Dedifferentiated amniotic fluid mesenchymal stem cell (primary cell): Measurements from ENCODE around the gene VOPP1.
"Not testable (repeated sequence)": the region's sequence is repeated elsewhere in the genome, so short reads cannot be mapped to it uniquely, and the experiment has no call there.

Source experiments
- DNase-seq: peaks from one replicate; pipeline ENCODE4 v3.0.0-alpha.2; 2016; ENCODE audit errors: extremely low spot score

VOPP1 gene

GRCh38 chr7:55510206-55510605, 62.1 kb downstream of the VOPP1 start:
- not testable (repeated sequence) for DNase-seq

GRCh38 chr7:55509322-55509721, 63.0 kb downstream of the VOPP1 start:
- DNase-seq, result no peak

- DNase-seq, result no peak
Observed at GRCh38 chr7:55508221-55509011, 63.9 kb downstream of the VOPP1 start.

DNA sequence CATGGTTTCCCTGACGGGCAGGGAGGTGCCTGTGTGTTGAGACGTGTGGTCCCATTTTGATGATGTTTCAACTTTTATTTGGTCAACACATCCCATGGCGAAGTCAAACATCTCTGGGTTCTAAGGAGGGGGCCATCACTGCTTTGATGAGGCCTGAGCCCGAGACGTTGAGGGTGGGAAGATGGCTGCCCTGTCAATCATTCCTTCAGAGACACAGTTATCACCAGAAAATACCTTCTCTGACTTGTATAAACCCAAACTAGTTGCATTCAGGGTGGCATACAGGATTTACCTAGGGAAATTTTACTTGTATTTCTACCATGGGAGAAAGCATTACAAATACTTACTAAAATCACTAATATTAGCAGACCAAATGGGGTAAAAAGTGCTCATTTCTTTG, 64.6 kb downstream of the VOPP1 start:
- DNase-seq, result no peak

GRCh38 chr7:55504967-55505658, 67.2 kb downstream of the VOPP1 start:
- DNase-seq, result no peak

DNA sequence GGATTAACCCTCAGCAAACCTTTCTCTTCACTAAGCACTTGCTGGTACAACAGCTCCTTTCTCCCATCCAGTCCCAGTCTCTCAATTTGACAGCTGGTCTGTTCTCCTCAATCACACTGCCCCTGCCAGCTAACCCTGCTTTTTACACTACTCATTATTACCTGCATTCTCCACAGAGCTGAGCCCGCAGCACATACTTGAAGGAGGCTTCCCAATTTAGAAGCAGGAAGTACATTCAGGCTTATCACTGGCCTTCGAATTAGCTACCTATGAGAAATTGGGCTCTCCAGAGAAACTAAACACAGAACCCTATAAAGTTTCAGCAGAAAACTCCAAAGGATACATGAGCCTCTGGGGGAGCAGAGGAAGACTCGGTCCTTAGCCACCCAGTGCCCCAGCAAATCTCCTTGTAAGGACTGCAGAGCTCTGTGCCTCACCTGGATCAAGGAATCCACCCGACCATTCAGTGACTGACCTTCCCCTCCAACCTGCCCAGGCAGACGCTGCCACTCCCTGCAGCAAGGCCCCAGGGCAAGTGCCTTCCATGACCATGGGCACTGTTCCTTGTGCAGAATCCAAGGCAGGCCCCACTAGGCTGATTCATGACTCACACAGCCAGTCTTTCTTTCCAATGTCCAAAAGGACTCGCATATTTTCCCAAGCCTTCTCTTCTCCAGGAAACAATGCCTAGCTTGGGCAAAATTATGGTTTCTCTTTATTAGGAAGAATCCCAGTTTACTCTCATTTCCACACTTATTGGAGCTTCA, 68.0 kb downstream of the VOPP1 start:
- DNase-seq, result no peak

GRCh38 chr7:55502858-55503440, 69.4 kb downstream of the VOPP1 start:
- DNase-seq, result no peak

DNA sequence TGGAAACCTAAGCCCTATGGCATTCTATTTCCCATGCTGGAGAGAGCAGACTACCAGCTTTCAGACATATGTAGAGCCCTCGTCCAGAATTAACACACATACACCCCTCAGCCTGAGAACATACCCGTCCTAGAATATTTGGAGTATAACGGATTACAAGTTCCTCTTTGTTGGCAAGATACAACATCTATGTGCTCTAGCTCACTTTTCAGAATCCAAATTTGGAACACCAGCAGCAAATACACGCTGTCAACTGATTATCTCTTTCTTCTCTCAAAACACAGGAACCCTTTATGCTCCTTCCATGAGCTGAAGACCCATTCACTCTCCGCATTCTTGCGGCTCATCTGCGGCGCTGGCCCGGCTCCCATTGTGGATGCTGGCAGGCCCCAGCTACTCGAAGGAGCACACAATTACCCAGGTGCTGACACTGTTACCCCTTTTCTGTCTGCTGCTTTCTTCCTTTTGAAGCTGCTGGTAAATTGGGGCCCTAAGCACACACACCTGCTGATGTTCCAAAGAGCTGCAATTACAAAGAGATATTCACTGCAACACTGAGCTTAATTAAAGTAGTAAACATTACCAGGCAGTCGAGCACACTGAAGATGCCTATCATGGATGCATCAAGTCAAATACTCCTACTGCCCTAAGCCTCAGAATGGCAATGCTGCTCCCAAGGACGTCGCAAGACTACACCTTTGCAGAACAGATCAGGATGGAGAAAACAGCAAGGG, 70.0 kb downstream of the VOPP1 start:
- DNase-seq, result no peak

GRCh38 chr7:55501611-55502010, 70.7 kb downstream of the VOPP1 start:
- no peak for DNase-seq

- no peak for DNase-seq
Observed at GRCh38 chr7:55500117-55500756, 72.1 kb downstream of the VOPP1 start.

DNA sequence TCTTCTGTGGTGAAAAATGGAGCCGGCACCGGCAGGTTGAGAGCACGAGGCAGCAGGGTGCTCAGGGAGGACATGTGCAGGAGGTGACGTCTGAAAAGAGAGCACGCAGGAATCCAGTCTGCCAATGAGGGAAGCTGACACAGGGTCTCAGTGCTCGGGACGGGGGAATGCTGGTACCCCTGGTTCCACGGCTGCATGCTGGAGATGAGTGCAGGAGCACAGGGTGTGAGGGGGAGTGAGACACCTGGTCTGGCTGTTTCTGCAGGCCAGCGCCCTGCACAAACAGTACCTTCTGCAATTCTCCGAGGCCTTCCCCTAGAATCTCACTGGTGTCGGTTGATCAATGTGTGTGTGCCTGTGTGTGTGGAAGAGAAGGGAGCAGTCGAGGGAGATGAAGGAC, 72.7 kb downstream of the VOPP1 start:
- no peak for DNase-seq

GRCh38 chr7:55498770-55499169, 73.5 kb downstream of the VOPP1 start:
- no peak for DNase-seq

DNA sequence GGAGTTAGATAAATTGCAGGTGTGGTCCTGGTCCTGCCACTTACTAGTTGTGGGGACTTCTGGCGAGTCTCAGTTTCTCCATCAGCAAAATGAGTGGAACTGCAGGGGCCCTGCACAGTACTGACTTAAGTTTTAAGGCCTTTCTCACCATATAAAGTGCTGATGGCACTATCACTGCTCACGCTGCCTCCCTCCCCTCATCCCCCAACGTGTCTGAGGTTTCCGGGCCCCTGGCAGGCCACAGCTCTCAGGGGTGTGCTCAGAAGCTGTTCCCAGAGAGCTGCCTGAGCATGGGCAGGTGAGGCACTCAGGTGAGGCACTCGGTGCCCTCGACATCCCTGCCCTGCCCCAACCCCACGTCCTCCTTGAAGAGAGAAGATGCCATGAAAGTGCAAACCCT, 74.2 kb downstream of the VOPP1 start:
- DNase-seq, result no peak

DNA sequence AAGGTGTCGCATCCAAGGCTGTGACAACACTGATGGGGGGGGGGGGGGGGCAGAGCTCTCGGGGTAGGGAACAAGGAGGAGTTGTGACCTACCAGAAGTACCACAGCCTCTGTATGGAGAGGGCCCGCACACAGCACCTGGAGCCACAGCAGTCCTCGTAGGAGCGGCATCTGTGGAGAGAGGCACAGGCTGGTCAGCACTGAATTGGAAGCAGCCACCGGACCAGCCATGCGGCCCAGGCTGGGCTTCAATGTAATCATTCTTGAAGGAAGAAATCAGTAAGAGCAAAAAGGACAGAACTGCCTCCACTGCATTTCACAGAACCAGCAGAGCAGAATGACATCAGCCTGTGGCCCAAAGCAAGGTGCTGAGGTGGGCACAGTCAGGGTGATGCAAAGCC, 74.8 kb downstream of the VOPP1 start:
- DNase-seq, result no peak

DNA sequence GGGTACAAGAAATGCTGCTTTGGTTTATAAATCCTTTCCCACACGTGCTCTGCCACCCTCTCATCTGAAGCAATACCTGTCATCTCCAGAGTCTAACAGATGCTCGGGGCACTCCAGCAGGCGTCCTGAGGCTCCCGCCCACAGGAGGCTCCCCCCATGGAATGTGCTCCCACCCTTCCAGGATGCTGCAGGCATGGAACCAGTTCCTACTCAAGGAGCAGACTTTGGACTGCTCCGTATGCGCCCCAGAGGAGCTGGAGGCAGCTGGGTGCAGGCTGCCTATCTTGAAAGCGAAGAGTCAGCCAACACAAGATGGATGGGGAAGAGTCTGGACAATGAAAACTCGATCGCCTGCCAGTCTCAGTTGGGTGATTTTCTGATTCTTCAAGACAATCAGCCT, 75.4 kb downstream of the VOPP1 start:
- no peak for DNase-seq

DNA sequence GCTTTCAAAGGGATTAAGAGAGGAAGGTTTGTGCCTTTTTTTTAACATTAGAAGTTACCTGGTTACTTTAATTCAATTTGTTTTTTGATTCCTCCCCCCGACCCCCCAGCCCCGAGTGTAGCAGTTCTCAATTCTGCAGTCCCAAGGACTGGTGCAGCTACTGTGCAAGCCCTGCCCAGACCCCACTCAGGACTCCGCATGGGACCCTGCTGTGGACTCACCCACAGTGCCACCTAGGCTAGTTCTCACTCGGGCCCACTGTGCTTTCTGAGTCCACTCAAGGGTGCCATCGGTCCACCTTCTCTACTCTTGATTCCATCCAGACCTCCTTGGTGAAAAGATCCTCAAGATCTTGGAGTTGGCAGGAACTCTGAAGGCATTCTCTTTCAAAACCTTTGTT, 77.4 kb downstream of the VOPP1 start:
- DNase-seq, result no peak

GRCh38 chr7:55493408-55493807, 78.9 kb downstream of the VOPP1 start:
- no peak for DNase-seq

DNA sequence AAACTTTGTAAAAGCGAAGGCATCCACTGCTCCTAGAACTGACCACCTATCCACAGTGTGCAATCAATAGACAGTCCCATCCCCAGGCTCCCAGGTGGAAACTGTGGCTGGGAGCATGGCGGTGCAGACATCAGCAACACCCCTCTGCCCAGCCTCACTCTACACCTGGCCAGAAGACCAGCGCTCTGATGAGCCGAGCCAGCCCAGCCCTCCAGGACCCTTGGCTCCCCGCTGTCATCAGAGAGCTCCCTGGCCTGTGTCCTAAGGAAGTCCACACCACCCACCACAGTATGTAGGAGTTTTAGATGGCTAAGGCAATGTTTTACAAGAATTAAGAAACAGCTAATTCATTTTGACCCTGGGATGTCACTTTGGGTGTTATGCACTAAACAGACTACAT, 81.0 kb downstream of the VOPP1 start:
- no peak for DNase-seq

GRCh38 chr7:55490099-55490498, 82.2 kb downstream of the VOPP1 start:
- no peak for DNase-seq

GRCh38 chr7:55489552-55489951, 82.8 kb downstream of the VOPP1 start:
- DNase-seq, result no peak

DNA sequence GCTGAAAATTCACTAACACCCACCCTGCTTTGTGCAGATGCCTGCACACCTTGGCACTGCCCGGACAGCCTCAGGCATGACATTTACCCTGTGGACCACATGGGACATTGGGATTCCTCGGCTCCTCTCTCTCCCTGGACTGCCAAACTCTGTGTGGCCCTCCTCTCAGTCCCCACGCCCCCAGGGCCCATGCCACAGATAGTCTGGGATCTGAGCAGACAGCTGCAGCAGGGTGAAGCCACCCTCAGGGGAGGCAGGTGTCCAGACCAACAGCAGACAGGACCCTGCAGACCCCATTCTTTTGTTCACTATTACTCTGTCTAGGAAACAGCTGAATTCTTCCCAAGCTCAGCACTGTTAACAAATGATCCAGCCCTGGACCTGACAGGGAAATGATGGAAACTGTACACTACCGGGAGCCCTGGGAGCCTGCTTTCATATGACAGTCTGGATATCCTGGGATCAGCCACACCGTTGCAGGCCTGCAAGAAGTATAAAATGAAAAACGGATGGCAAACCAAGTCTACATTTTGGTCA, 83.4 kb downstream of the VOPP1 start:
- no peak for DNase-seq
